H7 (cell line): ENCODE results near the gene DTX4. TPM values are rescaled to one million over a fixed set of nuclear protein-coding genes. Genes with fewer than 3 reads are reported as not detected.

Experiments
- DNase-seq: peaks from one replicate; pipeline ENCODE4 v3.0.0; 2012
- H3K27me3 ChIP-seq: 2 replicates; pipeline ENCODE4 v1.6.0; 2011; ENCODE audit warnings: mild to moderate bottlenecking, low read length; ENCODE audit not compliant: control insufficient read depth, insufficient read depth
- H3K36me3 ChIP-seq: replicated peaks from 2 replicates; pipeline ENCODE4 v1.5.1; 2011; ENCODE audit warnings: low read length; ENCODE audit not compliant: control insufficient read depth, insufficient read depth
- H3K4me3 ChIP-seq: 2 replicates; pipeline ENCODE4 v1.5.1; 2011; ENCODE audit warnings: low read depth, mild to moderate bottlenecking, control low read depth, low read length, moderate library complexity; ENCODE audit not compliant: insufficient read depth
- total RNA-seq: library from RNA; depleted of rRNA; stranded (reverse); fragments of >200 nt; shearing (Covaris generic); gene quantifications from 2 replicates; pipeline ENCODE4 v1.2.3, GENCODE V29; 2014; rRNA removed

Gene DTX4
- total RNA-seq, 1 experiment from 2014 or later = 7.6 TPM

DNA sequence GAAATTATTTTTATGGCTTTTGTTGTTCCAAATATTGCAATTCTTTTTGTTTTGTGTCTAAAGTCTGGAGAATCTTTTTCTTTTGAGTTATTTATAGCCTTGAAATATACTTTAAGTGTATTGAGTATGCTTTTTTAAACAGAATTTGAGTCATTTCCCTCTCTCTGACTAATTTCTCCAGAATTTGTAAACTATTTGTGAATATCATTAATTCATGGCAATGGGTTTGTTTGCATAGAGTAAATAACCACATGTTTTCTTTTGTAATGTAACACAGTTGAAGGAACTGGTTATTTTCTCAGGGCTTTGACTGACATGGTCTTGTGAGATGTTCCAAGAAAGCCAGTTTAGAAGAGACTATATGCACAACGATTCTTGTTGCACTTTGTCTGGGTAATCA lies 71.7 kb downstream of the DTX4 start:
- no peak for DNase-seq
- no peak overlapping the region for H3K4me3 ChIP-seq
- H3K27me3 ChIP-seq = no peaks in the 10 kb centered on the region
- no peaks in the 10 kb centered on the region for H3K36me3 ChIP-seq

DNA sequence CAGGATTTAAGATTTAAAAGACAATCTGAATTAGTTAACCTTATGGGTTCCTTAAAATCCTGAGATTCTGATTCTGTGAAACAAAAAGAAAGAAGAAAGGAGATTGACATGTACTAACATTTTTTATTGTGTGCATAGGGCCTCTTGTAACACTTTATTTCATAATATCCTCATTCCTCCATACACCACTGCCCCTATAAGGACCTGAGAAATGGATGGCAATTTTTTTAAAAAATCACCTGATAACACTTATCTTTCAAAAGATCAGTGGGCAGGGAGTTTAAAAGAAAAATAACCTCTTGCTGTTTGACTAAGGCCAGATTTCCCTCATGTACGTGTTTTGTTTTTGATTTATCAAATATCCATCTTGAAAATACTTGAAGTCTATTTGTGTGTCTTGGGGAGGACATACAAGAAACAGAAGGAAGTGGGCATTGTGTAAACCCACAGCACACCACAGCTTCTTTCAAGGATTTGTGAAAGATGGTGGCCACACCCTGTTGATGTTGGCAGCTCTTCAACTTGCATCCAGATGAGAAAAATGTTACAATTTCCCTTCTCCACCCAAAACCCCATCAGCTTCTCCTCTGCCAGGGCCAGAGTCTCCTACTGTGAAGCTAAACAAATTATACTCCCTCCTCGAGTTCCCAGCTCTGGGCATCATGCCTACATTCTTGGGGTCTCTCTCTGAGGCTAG lies 75.7 kb downstream of the DTX4 start:
- H3K36me3 ChIP-seq = no peaks in the 10 kb centered on the region
- H3K4me3 ChIP-seq = no peak overlapping the region
- DNase-seq = no peak
- H3K27me3 ChIP-seq = no peaks in the 10 kb centered on the region

DNA sequence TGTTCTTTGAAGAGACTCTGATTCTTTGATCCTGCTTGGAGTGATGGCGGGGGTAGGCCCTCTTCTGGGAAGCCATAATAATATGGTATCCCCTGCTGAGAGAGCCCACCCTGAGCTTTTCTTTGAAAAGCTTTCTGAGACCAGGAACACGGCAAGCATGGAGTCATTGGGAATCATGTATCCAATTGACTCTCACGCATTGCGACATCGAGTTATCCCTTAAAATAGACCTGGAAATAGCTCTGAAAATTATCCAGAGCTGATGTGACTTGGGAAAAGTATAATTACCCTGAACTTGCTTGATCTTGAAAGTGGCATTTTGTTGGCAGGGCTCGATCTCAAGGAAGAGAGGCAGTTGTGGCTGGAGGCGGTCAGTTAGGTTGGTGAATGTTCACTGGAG lies 77.6 kb downstream of the DTX4 start:
- Histone ChIP-seq H3K4me3 (no peak overlapping the region), H3K27me3 (no peaks in the 10 kb centered on the region), H3K36me3 (no peaks in the 10 kb centered on the region)
- DNase-seq = no peak

DNA sequence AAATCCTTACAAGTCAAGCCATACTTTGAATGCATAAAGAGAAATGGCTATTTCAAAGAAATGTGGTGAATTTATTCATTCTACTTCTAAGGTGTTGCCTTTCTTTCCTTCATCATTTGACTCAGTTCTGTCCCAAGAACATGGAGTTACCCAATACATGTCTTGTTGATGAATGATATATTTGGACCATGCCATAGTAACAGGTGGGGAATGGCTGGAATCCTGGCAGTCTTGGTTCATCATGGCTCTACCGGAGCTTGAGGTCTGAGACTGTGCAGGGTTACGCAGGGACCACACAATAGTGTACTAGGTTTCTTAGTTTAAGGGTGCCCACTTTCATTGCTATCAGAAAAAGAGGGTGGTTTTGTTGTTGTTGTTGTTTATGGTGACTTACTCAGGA lies 81.1 kb downstream of the DTX4 start:
- no peaks in the 10 kb centered on the region for H3K27me3 ChIP-seq
- DNase-seq = no peak
- H3K4me3 ChIP-seq = no peak overlapping the region
- no peaks in the 10 kb centered on the region for H3K36me3 ChIP-seq

DNA sequence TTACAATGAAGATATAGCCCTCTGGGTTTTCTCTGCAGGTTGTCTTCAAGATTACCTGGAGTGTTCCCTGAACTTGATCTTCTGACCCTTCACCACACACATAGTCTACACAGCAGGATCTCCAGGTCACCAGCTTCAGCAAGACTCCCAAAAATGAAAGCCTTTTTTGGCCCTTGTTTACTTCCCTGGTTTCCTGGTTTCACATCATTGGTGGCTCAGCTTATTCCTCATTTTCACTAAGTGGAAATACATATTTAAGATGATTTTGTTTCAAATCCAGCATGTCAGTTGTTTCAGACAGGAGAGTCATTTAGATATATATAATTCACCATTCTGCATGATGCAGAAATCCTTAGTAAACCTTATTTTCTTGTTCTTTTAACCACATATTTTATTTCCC lies 82.4 kb downstream of the DTX4 start:
- H3K27me3 ChIP-seq = no peaks in the 10 kb centered on the region
- H3K36me3 ChIP-seq = no peaks in the 10 kb centered on the region
- DNase-seq = no peak
- no peak overlapping the region for H3K4me3 ChIP-seq

DNA sequence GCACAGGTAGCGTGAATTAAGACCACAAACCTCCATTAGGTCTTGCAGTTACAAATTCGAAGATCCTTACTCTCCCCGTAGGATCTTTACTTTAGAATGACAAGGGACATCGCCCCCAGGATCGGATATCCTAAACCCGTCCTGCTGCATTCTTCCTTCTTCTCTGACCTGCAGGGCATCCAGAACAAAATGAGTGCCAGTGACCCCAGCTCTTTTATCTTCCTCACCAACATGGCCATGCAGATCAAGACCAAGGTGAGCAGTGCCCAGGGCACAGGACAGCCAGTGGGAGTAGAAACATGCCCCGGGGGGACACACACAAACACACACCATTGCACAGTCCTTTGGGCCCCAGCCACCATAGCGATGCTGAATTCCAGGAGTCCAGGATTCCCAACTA lies 83.3 kb downstream of the DTX4 start:
- DNase-seq = no peak
- Histone ChIP-seq H3K36me3 (no peaks in the 10 kb centered on the region), H3K27me3 (no peaks in the 10 kb centered on the region), H3K4me3 (no peak overlapping the region)

Other genes with a start within 250 kb of the DTX4 start
- 3.8 and 9.7 TPM in 2 replicates for gene GLYATL1, start 232.6 kb upstream of the DTX4 start, total RNA-seq
- not detected in 2 replicates for gene GLYATL1B, start 85.8 kb upstream of the DTX4 start, total RNA-seq
- 10.8 and 13.5 TPM in 2 replicates for gene FAM111B, start 64.9 kb upstream of the DTX4 start, total RNA-seq
- 9.2 and 11.0 TPM in 2 replicates for gene FAM111A, start 29.3 kb upstream of the DTX4 start, total RNA-seq
- not detected in 2 replicates for gene MPEG1, start 40.8 kb downstream of the DTX4 start, total RNA-seq
- not detected in 2 replicates for gene OR5AN1, start 186.8 kb downstream of the DTX4 start, total RNA-seq